ENCODE data around the gene DNAH6.

The DNAH6 gene

GRCh38 chr2:84694088-84694622 lies 177.9 kb downstream of the DNAH6 start:
- no peak for DNase-seq (ENCODE audit: low spot score)

DNA sequence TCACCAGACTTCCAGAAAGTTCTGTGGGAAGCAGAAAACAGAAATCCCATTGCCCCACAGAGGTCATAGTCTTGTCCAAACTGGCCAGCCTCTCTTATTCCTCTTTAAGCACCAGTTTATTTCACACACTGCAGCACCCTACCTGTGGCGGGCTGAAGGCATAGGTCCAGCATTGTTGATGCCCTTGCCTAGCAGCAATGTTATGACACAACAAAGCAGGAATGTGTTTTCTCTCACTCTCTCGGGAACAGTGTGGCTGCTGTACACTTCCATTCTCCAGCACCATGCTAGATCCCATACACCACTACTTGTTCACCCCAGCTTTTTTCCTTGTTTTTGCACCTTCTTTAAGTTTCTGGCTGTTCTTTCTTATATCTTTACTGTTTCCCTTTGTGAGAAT lies 181.6 kb downstream of the DNAH6 start:
- DNase-seq (ENCODE audit: low spot score), result no peak

DNA sequence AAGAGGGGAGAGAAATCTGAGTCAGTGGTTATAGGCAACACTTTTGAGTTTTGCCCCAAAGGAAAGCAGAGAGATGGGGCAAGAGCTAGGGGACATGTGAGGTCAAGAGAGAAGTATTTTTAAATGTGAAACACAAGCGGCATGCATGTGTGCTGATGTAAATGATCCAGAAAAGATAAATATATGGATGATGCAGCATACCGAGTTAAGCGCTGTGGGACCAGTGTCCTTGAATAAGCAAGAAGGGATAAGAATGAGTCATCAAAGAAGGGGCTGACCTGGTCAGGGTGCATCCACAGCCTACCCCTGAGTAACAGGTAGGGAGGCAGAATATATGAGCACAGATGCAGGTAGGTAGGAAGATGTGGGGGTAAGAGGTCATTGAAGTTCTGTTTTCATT lies 183.7 kb downstream of the DNAH6 start:
- no peak for DNase-seq (ENCODE audit: low spot score)

GRCh38 chr2:84701880-84702279 lies 185.6 kb downstream of the DNAH6 start:
- DNase-seq (ENCODE audit: low spot score), result no peak

DNA sequence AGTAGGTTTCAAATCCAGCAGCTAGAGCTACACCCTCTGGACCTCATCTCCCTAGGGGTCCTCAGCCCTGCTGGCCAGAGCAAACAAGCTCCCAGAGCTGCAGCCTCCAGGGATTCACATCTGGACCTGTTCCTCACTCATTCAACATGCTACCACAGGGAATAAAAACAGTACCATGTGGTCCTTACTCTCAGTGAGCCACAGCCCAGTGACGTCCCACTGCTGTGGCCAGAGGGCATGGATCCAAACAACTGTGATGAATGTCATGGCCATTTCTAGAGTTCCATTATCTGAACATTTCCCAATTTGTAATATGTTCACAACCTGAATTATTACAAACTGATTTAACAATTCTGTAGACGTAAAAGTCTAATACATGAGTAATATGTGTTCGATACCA lies 186.6 kb downstream of the DNAH6 start:
- DNase-seq (ENCODE audit: low spot score), result no peak

GRCh38 chr2:84703831-84704230 lies 187.5 kb downstream of the DNAH6 start:
- no peak for DNase-seq (ENCODE audit: low spot score)

DNA sequence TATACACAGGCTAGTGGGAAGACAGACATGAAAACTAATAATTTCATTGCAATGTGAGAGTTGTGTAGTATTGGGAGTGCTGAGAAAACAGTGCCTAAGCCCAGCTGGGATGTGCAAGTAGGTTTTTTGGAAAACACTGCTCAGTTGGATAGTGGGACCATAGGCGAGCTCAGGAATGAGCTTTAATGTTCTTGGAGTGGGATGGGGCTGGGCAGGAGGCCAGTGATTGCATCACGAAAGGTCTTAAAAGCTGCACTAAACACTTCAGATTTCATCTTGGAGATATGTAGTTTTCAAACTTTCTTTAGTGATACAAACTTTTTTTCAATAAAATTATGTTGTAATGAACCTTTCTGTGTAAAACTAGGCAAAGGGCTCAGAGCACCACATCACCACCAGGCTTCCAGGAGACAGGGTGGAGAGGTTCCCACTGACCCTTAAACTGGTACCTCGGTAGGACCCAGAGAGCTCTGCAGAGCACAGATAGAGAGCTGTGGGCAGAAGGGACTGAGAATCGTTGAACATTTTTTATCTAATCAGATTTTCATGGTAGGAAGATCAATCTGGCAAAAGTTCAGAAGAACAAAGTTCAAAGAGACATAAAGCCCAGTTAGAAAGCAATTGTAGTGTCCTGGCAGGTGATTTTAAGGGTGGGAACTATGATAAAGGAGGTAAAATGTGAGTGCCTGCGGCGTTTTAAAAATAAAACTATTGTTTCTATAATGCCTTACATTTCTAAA lies 188.4 kb downstream of the DNAH6 start:
- no peak for DNase-seq (ENCODE audit: low spot score)

DNA sequence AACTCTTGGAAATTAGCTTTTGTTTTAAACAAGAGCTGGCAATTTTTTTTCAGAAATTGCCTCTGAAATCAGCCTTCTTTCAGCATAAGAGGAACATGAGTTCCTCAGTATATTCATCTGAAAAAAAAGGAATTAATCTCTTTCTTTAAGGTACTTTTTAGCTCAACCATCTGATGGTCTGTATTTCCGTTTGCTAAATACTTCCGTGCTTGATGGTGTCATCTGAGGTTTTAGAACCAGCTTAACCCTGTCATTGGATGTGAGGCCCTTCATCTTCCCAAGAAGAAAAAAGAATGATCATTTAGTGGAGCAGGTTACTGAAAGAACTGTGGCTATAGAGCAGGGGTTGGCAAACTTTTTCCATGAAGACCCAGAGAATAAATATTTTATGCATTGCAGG lies 189.6 kb downstream of the DNAH6 start:
- DNase-seq (ENCODE audit: low spot score), result no peak

GRCh38 chr2:84708442-84708841 lies 192.1 kb downstream of the DNAH6 start:
- DNase-seq (ENCODE audit: low spot score), result no peak

GRCh38 chr2:84711651-84712050 lies 195.4 kb downstream of the DNAH6 start:
- no peak for DNase-seq (ENCODE audit: low spot score)

GRCh38 chr2:84713441-84713840 lies 197.1 kb downstream of the DNAH6 start:
- DNase-seq (ENCODE audit: low spot score), result no peak

GRCh38 chr2:84716564-84716963 lies 200.3 kb downstream of the DNAH6 start:
- no peak for DNase-seq (ENCODE audit: low spot score)

DNA sequence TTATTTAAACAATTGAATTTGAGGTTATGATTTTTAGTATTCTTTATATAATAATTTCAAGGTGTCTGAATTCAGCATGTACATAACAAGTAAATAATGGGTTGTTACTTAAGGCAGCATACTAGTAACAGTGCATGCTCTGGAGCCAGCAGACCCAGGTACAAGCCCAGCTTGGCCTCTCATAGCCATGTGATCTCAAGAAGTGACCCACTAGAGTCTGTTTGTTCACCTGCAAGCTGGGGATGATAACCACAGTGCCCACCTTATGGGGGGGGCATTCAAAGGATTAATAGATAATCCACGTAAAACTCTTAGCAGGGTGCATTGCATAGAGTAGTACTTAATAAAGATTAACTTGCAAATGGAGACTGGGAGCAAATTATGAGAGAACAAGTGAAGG lies 201.0 kb downstream of the DNAH6 start:
- no peak for DNase-seq (ENCODE audit: low spot score)

DNA sequence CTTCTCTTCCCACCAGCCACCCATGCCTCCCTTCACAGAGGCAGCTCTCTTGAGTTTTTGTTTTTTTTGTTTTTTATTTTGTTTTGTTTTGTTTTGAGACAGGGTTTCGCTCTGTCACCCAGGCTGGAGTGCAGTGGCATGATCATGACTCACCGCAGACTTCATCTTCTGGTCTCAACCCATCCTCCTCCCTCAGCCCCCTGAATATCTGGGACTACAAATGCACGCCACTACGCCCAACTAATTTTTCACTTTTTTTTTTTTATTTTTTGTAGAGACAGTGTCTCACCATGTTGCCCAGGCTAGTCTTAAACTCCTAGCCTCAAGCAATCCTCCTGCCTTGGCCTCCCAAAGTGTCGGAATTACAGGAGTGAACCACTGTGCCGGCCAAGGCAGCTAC lies 203.1 kb downstream of the DNAH6 start:
- DNase-seq (ENCODE audit: low spot score), result no peak

DNA sequence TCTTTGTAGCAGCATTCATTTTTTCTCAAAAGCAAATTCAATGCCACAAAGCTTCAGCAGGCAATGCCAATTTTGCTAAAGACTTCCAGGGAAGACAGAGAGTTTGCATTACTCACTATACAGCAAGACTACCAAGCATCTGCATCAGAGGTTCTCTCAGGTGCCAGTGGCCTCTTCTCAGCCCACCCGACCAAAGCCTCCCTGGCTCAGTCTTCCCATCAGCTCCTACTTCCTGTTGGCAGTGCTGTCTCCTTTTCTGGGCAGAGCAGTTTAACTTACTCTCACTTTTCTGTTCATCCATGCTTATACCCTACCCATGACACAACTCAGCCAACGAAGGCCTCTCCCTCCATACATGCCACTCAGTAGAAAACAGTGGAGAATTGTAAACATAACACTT lies 207.5 kb downstream of the DNAH6 start:
- DNase-seq (ENCODE audit: low spot score), result no peak

DNA sequence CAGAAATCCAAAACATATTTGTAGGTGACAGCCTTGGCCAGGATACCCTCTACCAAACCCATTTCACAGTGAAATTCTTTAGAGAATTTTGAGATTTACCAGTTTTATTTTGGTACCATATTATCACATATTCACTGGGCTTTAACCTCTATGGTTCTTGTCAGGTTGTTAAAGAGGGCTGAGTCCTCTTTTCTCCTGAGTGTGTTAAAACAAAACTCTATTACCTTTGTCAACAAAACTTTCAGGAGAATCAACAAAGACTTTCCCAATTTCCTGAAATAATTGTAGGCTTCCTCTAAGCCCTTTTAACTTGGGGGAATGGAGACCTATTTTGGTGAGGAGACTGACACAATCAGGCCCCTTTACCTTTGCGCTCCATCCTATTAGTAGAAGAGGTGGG lies 209.4 kb downstream of the DNAH6 start:
- DNase-seq (ENCODE audit: low spot score), result no peak

GRCh38 chr2:84727315-84727714 lies 211.0 kb downstream of the DNAH6 start:
- no peak for DNase-seq (ENCODE audit: low spot score)

DNA sequence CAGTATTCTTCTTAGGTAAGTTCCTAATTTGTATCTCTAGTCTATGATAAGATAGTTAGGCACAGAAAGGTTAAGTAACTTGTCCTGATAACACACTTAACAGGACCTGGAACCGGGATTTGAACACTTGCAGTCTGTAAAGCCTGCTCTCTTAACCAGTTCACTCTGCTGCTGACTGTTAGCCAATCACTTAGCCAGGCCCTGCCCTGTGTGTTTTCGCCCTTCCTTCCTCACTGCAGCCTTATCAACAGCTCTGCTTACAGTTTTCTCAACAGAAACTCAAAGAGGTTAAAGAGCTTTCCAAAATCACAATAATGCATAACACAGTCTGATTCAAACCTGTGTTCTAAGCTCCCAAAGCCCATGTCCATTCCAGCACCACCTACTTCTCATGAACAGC lies 212.9 kb downstream of the DNAH6 start:
- no peak for DNase-seq (ENCODE audit: low spot score)

GRCh38 chr2:84731185-84731584 lies 214.9 kb downstream of the DNAH6 start:
- no peak for DNase-seq (ENCODE audit: low spot score)

- DNase-seq (ENCODE audit: low spot score), result no peak
Measured at GRCh38 chr2:84732897-84733778, 216.8 kb downstream of the DNAH6 start.

- DNase-seq (ENCODE audit: low spot score), result no peak
Measured at GRCh38 chr2:84735389-84735788, 219.1 kb downstream of the DNAH6 start.

DNA sequence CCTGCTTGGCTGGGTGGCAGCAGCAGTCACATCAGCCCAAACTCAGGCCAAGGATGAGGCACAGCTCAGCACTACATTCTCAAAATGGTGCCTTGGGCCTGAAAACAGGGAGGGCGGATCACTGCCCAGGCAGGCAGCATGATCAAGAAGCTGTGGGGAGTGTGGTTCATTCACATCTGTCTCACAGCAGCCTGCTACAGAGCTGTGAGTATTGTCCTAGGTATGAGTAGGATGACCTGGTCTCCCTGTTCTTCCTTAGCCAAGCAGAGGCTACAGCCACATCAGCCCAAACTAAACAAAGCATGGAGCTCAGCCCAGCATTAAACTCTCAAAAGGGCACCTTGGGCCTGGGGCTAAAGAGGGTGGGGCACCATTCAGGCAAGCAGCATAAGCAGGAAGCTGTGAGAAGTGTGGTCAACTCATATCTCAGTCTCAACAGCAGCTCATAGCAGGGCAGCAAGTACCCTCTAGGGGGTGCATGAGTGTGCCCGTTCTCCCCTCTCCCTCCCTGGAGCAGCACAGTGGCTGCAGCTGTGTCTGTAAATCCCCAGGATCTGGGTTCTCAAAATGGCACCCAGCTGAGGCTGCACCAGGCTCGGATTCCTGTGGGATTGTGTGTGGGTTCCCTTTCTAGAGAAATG lies 225.0 kb downstream of the DNAH6 start:
- no peak for DNase-seq (ENCODE audit: low spot score)

DNA sequence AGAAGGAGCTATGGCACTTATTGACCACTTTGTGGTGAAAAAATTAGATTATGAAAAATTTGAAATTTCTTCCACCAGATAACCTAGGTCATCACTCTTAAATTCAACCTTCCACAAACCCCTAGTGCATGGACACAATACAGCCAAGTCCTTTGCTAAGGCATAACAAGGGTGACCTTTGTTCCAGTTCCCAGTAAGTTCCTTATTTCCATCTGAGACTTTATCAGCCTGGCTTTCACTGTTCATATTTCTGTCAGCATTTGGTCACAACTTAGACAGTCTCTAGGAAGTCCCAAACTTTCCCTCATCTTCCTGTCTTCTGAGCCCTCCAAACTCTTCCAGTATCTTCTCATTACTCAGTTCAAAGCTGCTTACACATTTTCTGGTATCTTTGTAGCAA lies 232.0 kb downstream of the DNAH6 start:
- DNase-seq (ENCODE audit: low spot score), result no peak

Measured in globus pallidus (tissue), 1 donor.